VCaP (cell line): ENCODE measurements around the gene SLC17A7.

ENCODE experiments used
- H3K27ac ChIP-seq: fragments of 450-650 bp; 2 replicates; pipeline ENCODE4 v1.5.1; 2017
- TF ChIP-seq, protein P1 (sequence below): fragments of 450-650 bp; conservative IDR thresholded peaks from 2 replicates; pipeline ENCODE4 v1.5.1; 2017; ENCODE audit warnings: mild to moderate bottlenecking, moderate library complexity

Gene SLC17A7

DNA sequence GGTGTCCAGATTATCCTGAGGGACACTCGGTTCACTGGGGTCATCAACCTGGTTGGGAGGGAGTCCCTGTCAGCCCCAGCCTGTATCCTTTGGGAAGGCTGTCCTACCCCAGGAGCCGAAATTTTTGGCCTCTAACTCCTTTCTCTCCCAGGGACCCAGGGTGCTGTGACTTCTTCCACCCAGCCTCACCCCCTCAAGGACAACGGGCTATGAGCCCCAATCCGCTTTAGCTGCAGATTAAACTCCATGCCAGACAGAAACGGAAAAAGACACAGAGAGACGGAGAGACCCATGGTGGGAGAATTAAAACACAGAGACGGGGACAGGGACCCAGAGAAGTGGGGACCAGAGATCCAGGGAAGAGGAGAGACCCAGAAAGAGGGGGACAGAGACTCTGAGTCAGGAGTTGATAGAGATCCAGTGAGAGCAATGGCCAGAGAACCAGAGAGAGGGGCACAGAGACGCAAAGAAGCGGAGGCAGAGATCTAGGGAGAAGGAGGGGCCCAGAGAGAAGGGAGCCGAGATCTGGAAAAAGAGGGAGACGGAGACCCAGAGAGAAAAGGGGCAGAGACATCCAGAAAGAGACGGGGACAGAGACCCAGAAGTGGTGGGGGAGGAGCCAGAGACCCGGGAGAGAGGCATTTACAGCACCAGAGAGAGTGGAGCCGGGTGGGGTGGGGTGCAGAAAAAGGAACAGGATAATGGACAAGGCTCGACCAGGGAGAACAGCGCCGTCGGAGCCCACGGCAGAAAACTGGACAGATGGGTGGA is 703 bp downstream of the SLC17A7 start:
- no peak overlapping the region for H3K27ac ChIP-seq
- TF ChIP-seq, protein P1, sequence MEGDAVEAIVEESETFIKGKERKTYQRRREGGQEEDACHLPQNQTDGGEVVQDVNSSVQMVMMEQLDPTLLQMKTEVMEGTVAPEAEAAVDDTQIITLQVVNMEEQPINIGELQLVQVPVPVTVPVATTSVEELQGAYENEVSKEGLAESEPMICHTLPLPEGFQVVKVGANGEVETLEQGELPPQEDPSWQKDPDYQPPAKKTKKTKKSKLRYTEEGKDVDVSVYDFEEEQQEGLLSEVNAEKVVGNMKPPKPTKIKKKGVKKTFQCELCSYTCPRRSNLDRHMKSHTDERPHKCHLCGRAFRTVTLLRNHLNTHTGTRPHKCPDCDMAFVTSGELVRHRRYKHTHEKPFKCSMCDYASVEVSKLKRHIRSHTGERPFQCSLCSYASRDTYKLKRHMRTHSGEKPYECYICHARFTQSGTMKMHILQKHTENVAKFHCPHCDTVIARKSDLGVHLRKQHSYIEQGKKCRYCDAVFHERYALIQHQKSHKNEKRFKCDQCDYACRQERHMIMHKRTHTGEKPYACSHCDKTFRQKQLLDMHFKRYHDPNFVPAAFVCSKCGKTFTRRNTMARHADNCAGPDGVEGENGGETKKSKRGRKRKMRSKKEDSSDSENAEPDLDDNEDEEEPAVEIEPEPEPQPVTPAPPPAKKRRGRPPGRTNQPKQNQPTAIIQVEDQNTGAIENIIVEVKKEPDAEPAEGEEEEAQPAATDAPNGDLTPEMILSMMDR: no peak

DNA sequence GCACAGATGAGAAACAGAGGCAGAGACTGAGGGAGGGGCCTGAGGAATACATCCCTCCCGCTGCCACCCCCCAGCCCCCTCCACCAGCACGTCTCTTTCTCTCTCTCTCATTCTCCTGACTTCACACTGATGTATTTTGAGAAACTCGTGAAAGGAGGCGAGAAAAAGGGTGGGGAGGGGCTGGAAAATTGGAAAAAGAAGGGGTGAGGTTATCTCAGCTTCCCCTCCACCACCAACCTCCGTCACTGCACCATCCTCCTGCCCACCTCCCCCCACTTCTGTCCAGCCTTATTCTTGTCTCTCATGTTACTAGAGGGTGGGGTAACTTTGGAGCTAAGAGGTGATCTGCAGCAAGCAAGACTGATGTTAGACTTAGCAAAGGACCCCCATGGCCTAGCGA is 1.5 kb downstream of the SLC17A7 start:
- no peak overlapping the region for H3K27ac ChIP-seq
- TF ChIP-seq, protein P1: no peak

DNA sequence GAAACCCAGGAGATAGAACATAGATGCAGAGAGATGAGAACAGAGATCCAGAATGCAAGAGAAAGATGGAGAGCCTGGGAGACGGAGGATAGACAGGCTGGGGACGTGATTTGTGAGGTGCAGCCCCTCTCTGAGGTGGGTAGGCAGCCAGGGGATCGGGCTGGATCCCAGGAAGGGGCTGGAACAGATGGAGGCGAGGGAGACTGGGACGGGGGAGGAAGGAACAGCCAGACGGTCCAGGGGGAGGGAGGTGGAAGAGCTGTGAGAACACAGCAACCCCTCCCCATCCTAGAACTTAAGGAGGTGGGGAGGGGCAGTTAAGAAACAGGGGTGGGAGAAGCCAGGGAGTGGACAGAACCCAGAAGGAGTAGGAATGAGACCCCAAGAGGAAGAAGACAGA is 3.1 kb downstream of the SLC17A7 start:
- H3K27ac ChIP-seq: no peak overlapping the region
- TF ChIP-seq, protein P1: no peak

DNA sequence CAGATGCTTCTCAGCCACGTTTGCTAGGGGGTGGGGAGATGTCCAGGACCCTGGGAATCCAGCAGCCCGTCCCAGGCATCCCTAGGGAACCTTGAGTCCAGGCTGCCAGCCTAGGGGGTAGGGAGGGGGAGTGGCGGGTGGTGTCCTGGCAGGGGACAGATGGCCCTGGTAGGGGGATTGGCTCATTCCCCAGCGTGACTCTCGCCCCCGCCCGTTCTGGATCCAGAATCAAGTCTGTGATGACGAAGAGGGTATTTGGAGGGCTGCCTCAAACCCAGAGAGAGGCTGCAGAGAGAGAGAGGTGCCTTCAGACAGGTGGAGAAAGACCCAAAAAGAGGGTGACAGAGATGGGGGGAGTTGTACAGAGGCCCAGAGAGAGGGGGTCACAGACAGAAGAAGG is 4.1 kb downstream of the SLC17A7 start:
- TF ChIP-seq, protein P1: no peak
- no peak overlapping the region for H3K27ac ChIP-seq

DNA sequence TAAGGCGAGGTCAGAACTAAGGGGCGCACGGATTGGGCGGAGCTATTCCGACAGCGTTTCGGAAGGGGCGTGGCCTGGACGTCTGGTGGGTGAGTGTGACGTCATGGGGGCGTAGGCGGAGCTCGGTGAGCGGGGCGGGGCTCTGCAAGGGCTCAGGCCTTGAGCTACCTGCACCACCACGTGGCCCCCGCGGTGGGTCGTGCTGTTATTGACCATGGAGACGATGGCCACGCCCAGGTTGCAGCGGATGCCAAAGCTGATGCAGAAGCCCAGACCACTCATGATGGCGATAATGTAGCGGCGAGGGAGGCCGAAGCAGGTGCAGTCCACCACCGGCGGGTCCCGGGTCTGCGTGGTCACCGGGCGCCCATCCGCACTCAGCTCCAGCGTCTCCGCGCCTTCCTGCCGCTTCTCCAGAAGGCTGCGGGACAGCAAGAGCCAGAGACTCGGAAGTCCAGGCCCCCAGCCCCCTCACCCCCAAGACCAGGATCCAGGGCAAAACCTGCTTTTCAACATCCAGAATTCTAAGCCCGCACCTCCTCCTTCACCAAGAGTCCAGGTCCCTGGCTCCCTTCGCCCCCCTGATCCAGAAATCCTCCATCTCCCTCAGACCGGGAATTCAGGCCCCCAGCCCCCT is 4.8 kb downstream of the SLC17A7 start:
- TF ChIP-seq, protein P1: no peak
- H3K27ac ChIP-seq: no peak overlapping the region

DNA sequence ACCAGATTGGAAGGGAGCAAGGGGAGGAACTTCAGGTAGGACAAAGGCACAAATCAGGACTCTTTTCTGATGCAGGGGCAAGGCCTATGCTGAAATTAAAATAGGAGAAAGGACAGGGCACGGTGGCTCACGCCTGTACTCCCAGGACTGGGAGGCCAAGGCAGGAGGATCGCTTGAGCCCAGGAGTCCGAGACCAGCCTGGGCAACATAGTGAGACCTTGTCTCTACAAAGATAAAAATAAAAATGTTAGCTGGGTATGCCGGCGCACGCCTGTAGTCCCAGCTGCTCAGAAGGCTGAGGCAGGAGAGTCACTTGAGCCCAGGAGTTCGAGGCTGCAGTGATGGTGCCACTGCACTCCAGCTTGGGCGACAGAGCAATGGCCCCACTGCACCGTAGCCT is 5.7 kb downstream of the SLC17A7 start:
- TF ChIP-seq, protein P1: no peak
- H3K27ac ChIP-seq: no peak overlapping the region

DNA sequence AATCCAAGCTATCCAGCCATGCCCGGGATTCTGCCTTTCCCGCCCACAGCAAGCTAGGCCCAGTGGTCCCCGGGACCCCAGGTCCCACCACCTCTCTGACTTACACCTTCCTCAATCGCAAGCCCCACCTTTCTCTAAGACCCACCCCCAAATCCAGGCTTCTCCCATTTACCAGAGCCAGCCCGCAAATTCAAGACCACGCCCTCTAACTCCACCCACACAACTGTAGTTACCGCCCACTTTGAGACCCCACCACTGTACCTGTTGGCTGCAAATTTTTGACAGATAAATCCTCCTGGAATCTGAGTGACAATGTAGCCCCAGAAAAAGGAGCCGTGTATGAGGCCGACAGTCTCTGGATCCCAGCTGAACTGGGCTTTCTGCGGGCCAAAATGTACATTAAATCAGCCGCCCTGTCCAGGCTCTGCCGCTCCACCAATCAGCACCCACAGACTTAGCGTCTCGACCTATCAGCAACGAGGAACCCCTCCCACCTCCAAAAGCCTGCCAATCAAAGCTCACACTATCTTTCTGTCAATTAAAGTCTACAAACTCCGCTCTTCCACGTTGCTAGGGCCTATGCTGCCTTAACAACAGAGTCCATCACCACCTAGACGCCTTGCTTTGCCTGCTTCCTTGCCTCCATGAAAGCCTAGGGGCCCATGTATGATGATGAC is 6.3 kb downstream of the SLC17A7 start:
- TF ChIP-seq, protein P1: no peak
- no peak overlapping the region for H3K27ac ChIP-seq
